Measurements from ENCODE around the gene RBBP4. TPM values are rescaled to one million over a fixed set of nuclear protein-coding genes. Genes with fewer than 3 reads are reported as not detected.

Gene RBBP4
- total and polyA plus RNA-seq, 2 donors (not counting 1 experiment from before 2014, with no cell fraction given): 69.9 to 204 TPM

GRCh38 chr1:32681999-32682398 lies 31.0 kb downstream of the RBBP4 start:
- H3K27ac Mint-ChIP-seq: no peak overlapping the region
- Histone ChIP-seq H3K4me2 (replicated peaks; ENCODE audit: low read depth, low read length, poor library complexity, severe bottlenecking) (no peak overlapping the region), H3K27me3 (replicated peaks in 1 of 4; ENCODE audit: control extremely low read depth in 1 of 4, control insufficient read depth in 3 of 4, insufficient read depth in 4 of 4, low read length in 3 of 4) (no peaks in the 10 kb centered on the region), H3K79me2 (ENCODE audit: control insufficient read depth, insufficient read depth, low read length) (no peaks in the 10 kb centered on the region), H3K36me3 (replicated peaks in 1 of 2; ENCODE audit: control extremely low read depth in 1 of 2, control insufficient read depth in 1 of 2, extremely low read depth in 1 of 2, insufficient read depth in 2 of 2, low read length in 1 of 2) (peaks cover 15 to 70% of the 10 kb centered on the region in 2 experiments), H2AFZ (ENCODE audit: insufficient read depth, low read depth, low read length, poor library complexity, severe bottlenecking) (no peak overlapping the region), H3K9ac (ENCODE audit: low read length) (no peak overlapping the region), H3K27ac (ENCODE audit: low read length in 2 of 2) (no peak overlapping the region), H3K4me1 (ENCODE audit: control insufficient read depth in 2 of 2, insufficient read depth in 2 of 2, low read length in 2 of 2) (no peaks in the 10 kb centered on the region), H3K9me3 (ENCODE audit: control extremely low read depth in 1 of 3, control insufficient read depth in 2 of 3, insufficient read depth in 1 of 3, low read length in 2 of 3) (no peaks in the 10 kb centered on the region), H3K4me3 (ENCODE audit: control extremely low read depth in 1 of 5, extremely low read depth in 1 of 5, insufficient read depth in 1 of 5, low read depth in 2 of 5, low read length in 4 of 5) (no peak overlapping the region), H4K20me1 (ENCODE audit: control insufficient read depth, insufficient read depth, low read length, poor library complexity, severe bottlenecking) (no peaks in the 10 kb centered on the region)
- no peaks in the 10 kb centered on the region for H3K27me3 Mint-ChIP-seq
- no peak overlapping the region for H3K4me3 Mint-ChIP-seq
- POLR2A ChIA-PET: no interaction called here
- no CpG with 5 or more reads among the region's 3 CpGs for WGBS (ENCODE audit: insufficient coverage)
- no peaks in the 10 kb centered on the region for H3K4me1 Mint-ChIP-seq
- ATAC-seq (ENCODE audit: low read depth) (no peak), DNase-seq (no peak)
- no peak for TF ChIP-seq CTCF (IDR thresholded peaks at IDR 0.05)
- TF ChIP-seq EZH2 (IDR thresholded peaks at IDR 0.05; ENCODE audit: borderline replicate concordance, insufficient read depth, low read depth, low read length, poor library complexity, severe bottlenecking): no peak
- H3K9me3 Mint-ChIP-seq (ENCODE audit: insufficient read depth): no peaks in the 10 kb centered on the region
- intact Hi-C loops (cut with micrococcal nuclease): no loop called here
- CTCF ChIA-PET: no interaction called here

GRCh38 chr1:32683397-32683796 lies 32.4 kb downstream of the RBBP4 start:
- ATAC-seq (ENCODE audit: low read depth): no peak
- H3K27me3 ChIP-seq (replicated peaks in 1 of 4; ENCODE audit: control extremely low read depth in 1 of 4, control insufficient read depth in 3 of 4, insufficient read depth in 4 of 4, low read length in 3 of 4): no peaks in the 10 kb centered on the region
- ChIA-PET POLR2A (no interaction called here), CTCF (interaction anchor here (0.9 kb wide), 1 partner anchor 163 kb away, joined by 3 read pairs; no protein-coding TSS in a partner anchor)
- peaks cover 11 to 58% of the 10 kb centered on the region in 2 experiments for H3K36me3 ChIP-seq (replicated peaks in 1 of 2; ENCODE audit: control extremely low read depth in 1 of 2, control insufficient read depth in 1 of 2, extremely low read depth in 1 of 2, insufficient read depth in 2 of 2, low read length in 1 of 2)
- Mint-ChIP-seq H3K9me3 (ENCODE audit: insufficient read depth) (no peaks in the 10 kb centered on the region), H3K4me1 (no peaks in the 10 kb centered on the region), H3K27me3 (no peaks in the 10 kb centered on the region), H3K27ac (no peak overlapping the region), H3K4me3 (no peak overlapping the region)
- TF ChIP-seq CTCF (IDR thresholded peaks at IDR 0.05): no peak
- TF ChIP-seq EZH2 (IDR thresholded peaks at IDR 0.05; ENCODE audit: borderline replicate concordance, insufficient read depth, low read depth, low read length, poor library complexity, severe bottlenecking): no peak
- no peak overlapping the region for H3K4me2 ChIP-seq (replicated peaks; ENCODE audit: low read depth, low read length, poor library complexity, severe bottlenecking)
- no peak overlapping the region for H3K4me3 ChIP-seq (ENCODE audit: control extremely low read depth in 1 of 5, extremely low read depth in 1 of 5, insufficient read depth in 1 of 5, low read depth in 2 of 5, low read length in 4 of 5)
- no peaks in the 10 kb centered on the region for H3K79me2 ChIP-seq (ENCODE audit: control insufficient read depth, insufficient read depth, low read length)
- intact Hi-C loops (cut with micrococcal nuclease): no loop called here
- no peak overlapping the region for H2AFZ ChIP-seq (ENCODE audit: insufficient read depth, low read depth, low read length, poor library complexity, severe bottlenecking)
- no peaks in the 10 kb centered on the region for H3K9me3 ChIP-seq (ENCODE audit: control extremely low read depth in 1 of 3, control insufficient read depth in 2 of 3, insufficient read depth in 1 of 3, low read length in 2 of 3)
- H3K9ac ChIP-seq (ENCODE audit: low read length): no peak overlapping the region
- H3K4me1 ChIP-seq (ENCODE audit: control insufficient read depth in 2 of 2, insufficient read depth in 2 of 2, low read length in 2 of 2): no peaks in the 10 kb centered on the region
- WGBS (ENCODE audit: insufficient coverage): 94% methylated on average over 2 of the region's 3 CpGs
- H3K27ac ChIP-seq (ENCODE audit: low read length in 2 of 2): no peak overlapping the region
- no peaks in the 10 kb centered on the region for H4K20me1 ChIP-seq (ENCODE audit: control insufficient read depth, insufficient read depth, low read length, poor library complexity, severe bottlenecking)
- DNase-seq: no peak

All from B cell (primary cell).